ENCODE measurements around the gene SPATA7.
A peak's percentile ranks its signal among the peaks of the same experiment; 100 is the strongest.

- TF ChIP-seq POLR2A (IDR thresholded peaks at IDR 0.05) (no peak), POLR2AphosphoS5 (IDR thresholded peaks at IDR 0.05) (peak; percentile 37 to 83 (median 70))
- TF ChIP-seq, protein P1, sequence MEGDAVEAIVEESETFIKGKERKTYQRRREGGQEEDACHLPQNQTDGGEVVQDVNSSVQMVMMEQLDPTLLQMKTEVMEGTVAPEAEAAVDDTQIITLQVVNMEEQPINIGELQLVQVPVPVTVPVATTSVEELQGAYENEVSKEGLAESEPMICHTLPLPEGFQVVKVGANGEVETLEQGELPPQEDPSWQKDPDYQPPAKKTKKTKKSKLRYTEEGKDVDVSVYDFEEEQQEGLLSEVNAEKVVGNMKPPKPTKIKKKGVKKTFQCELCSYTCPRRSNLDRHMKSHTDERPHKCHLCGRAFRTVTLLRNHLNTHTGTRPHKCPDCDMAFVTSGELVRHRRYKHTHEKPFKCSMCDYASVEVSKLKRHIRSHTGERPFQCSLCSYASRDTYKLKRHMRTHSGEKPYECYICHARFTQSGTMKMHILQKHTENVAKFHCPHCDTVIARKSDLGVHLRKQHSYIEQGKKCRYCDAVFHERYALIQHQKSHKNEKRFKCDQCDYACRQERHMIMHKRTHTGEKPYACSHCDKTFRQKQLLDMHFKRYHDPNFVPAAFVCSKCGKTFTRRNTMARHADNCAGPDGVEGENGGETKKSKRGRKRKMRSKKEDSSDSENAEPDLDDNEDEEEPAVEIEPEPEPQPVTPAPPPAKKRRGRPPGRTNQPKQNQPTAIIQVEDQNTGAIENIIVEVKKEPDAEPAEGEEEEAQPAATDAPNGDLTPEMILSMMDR (IDR thresholded peaks at IDR 0.05): no peak
These were observed 35.8 kb downstream of the SPATA7 start for GRCh38 chr14:88421286-88421685.
